Hematopoietic multipotent progenitor cell treated with erythropoietin and hydrocortisone succinate and interleukin-3 and kit ligand, for 6 days (in vitro differentiated cells): Measurements from ENCODE around the gene PALB2.
A peak's percentile ranks its signal among the peaks of the same experiment; 100 is the strongest.

Experiments used
- DNase-seq: peaks from one replicate; pipeline ENCODE4 v3.0.0-alpha.2; 2015

Gene PALB2

GRCh38 chr16:23640931-23641765, at the start of gene PALB2, which contains the start of gene DCTN5:
Gene PALB2 (minus strand): TSS chr16:23641310. CDS start chr16:23641157, 153 bp downstream.
Gene DCTN5 (plus strand): TSS chr16:23641466. CDS start chr16:23641543, 77 bp downstream.
- peak; percentile 98 for DNase-seq

GRCh38 chr16:23689442-23690187, 48.5 kb upstream of the PALB2 start:
- no peak for DNase-seq

GRCh38 chr16:23687034-23687808, 46.1 kb upstream of the PALB2 start:
- DNase-seq = no peak

- DNase-seq = no peak
Observed at GRCh38 chr16:23683487-23683886, 42.4 kb upstream of the PALB2 start.

GRCh38 chr16:23682181-23682580, 41.1 kb upstream of the PALB2 start:
- DNase-seq = peak; percentile 21

- no peak for DNase-seq
Observed at GRCh38 chr16:23679986-23680336, 38.9 kb upstream of the PALB2 start.

DNA sequence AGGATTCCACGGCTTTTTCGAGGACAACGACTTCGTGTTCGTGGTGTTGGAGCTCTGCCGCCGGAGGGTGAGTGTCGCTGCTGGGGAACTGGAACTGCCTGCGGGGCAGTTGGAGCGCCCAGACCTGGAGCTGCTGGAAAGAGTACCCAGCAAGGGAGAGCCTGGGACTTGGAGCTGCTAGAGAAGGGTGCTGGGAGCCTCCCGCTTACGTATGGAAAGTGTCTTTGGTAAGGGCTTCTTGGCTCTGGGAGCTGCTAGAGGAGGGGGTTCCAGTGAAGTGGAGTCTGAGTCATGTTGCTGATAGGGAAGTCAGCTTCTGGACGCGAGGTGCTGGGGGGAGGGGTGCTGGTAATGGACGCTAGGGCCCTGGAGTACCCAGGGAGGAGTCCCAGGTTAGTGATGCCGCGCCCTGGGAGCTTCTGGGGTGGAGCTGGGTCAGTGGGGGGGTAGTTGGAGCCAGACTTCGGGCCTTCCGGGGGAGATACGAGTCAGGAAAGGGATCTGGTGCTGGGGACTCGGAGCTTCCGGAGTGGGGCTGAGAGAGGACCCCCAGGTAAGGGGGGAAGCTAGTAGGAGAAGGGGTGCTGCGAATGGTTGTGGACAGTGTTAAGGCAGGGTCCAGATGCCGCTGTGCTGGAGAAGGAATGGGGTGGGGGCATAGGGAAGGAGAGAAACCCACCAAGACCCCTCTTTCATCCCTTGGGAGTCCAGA, 38.3 kb upstream of the PALB2 start:
- DNase-seq = peak; percentile 83

GRCh38 chr16:23678430-23679273, 37.5 kb upstream of the PALB2 start, which contains the start of gene PLK1:
Gene PLK1 (plus strand): TSS chr16:23678889. CDS start chr16:23678933, 44 bp downstream.
- DNase-seq = peak; percentile 95

GRCh38 chr16:23676924-23677480, 35.9 kb upstream of the PALB2 start:
- DNase-seq = no peak

GRCh38 chr16:23673971-23674614, 33.0 kb upstream of the PALB2 start:
- DNase-seq = no peak

DNA sequence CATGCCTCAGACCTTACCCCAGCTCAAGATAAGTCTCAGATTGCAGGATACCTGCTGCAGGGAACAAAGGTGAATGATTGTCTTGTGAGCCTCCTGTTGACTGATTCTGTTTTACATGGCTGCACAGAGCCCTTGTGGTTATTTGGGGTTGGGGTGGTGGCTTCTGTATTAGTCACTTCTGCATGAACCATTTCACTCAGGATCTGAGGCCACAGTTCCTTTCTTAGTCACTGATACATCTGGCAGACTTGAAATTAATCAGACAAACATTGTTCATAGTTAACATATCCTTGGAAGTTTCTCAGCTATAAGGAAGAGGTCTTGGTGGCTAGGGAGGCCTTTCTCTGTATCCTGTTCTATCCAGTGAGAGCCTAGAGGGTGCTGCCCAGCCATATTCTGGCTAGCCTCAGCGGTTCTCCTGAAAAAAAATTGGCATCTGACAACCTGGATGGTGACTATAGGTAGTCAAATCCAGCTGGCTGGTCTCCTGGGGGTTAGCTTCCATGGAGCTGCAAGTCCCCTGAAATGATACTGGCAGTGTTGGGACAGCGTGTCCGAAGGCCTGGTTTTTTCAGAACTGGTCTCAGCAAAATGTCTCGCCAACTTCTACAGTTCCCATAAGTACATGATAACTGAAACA, 29.1 kb upstream of the PALB2 start:
- DNase-seq = no peak

GRCh38 chr16:23668873-23669272, 27.8 kb upstream of the PALB2 start:
- no peak for DNase-seq

DNA sequence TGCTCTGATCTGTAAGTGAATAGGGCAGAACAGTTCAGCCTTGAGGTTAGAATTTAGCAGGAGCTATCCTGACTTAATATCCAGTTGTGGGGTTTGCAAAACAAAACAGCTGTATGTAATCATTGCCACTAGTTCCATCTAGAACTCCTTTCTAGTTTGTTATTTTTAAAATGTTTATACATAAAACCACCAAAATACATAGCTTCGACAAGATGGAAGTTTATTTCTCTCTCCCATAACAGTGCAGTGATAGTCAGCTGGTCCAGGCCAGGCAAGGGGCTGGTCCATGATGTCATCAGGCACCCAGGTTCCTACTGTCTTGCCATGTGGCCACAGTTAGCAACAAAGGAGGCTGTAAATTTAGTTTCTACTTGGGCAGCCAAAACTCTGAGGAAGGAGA, 27.1 kb upstream of the PALB2 start:
- no peak for DNase-seq

DNA sequence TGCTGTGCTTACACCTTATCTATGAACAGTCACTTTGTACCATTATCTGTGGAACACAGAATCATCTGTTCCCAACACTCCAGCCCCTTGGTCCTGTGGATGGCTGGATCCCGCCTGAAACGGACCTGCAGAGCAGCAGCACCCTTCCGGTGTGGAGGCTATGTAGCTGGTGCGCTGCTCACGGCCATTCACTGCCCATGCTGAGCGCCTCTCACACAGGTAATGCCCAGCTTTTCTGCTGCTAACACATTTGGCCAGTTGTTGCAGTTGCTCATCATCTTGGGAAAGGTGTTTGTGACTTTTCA, 26.2 kb upstream of the PALB2 start:
- peak; percentile 33 for DNase-seq

- DNase-seq = no peak
Observed at GRCh38 chr16:23666571-23667354, 25.7 kb upstream of the PALB2 start.

- DNase-seq = no peak
Observed at GRCh38 chr16:23663918-23664317, 22.8 kb upstream of the PALB2 start.

DNA sequence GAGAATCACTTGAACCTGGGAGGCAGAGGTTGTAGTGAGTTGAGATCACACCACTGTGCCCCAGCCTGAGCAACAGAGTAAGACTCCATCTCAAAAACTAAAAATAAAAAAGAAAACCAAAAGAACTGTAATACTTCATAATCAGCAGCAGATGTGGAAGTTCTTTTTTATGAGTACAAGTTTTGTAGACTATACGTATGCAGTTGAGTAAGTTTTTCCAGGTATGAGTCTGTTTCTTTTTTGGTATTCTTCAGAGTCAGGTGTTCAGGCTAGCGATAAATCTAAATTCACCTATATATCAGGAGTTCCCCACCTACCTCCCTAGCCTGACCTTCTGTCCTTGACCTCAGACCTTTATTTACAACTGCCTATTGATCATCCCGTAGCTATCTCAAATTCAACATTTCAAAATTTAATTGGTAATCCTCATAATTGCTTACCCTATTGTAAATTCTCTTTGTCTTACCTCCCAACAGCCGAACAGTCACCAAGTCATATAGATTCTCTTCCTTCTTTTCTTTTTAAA, 10.9 kb upstream of the PALB2 start:
- no peak for DNase-seq

GRCh38 chr16:23650674-23651416, 9.7 kb upstream of the PALB2 start:
- DNase-seq = no peak
